HepG2 (cell line): ENCODE data around the gene BCAS3. TPM values are rescaled to one million over a fixed set of nuclear protein-coding genes. Genes with fewer than 3 reads are reported as not detected.

ENCODE experiments used
- ATAC-seq: fragments of 200-7000 bp; cut with Tn5 transposase; 3 replicates; pipeline ENCODE4 v1.9.1; 2020; ENCODE audit warnings: mild to moderate bottlenecking, moderate library complexity
- BruUV-seq: library from RNA; stranded (reverse); fragments of 400-500 nt; replicated peaks from 2 replicates; lab custom pipeline; 2021; lab: Mats Ljungman, UMichigan
- CTCF ChIA-PET: fragments of 300-600 bp; formaldehyde crosslinking; extraction: SDS; loops from one replicate; lab custom pipeline; 2021; ENCODE audit warnings: low total read pairs, inconsistent platforms, low intra/inter-chr PET ratio; lab: Yijun Ruan, JAX
- POLR2A ChIA-PET: fragments of 350-600 bp; sonication (Branson Sonifier 250); formaldehyde crosslinking; loops from one replicate; lab custom pipeline; 2020; ENCODE audit warnings: antibody characterized with exemption, inconsistent platforms; lab: Yijun Ruan, JAX
- DNase-seq: peaks from one replicate; pipeline ENCODE4 v3.0.0-alpha.2; 2015; ENCODE audit warnings: low spot score
- FAIRE-seq: peaks from 3 replicates; lab custom pipeline; 2011; peaks lifted over from hg19 to GRCh38; lab: Jason Lieb, UNC
- H2AFZ ChIP-seq: one replicate; pipeline ENCODE4 v1.6.1; 2011; ENCODE audit warnings: low read length, inconsistent platforms
- H3K27ac ChIP-seq: fragments of 300-600 bp; 3 replicates; pipeline ENCODE4 v1.8.0; 2011; ENCODE audit warnings: mixed run types, mild to moderate bottlenecking, mixed read lengths, low read length, inconsistent platforms; ENCODE audit not compliant: insufficient read depth; ENCODE audit errors: extremely low read length
- H3K27me3 ChIP-seq, 2 experiments: fragments of 200-600 bp in 1 of 2; 2 replicates in 1 of 2; 3 replicates in 1 of 2; pipeline versions ENCODE4 v1.6.0 to v1.8.0; 2011; ENCODE audit warnings: low read length in 2 of 2, mild to moderate bottlenecking in 2 of 2, moderate library complexity in 2 of 2, inconsistent platforms in 1 of 2; ENCODE audit not compliant: insufficient read depth in 2 of 2, control insufficient read depth in 1 of 2
- H3K36me3 ChIP-seq, 2 experiments: fragments of 200-600 bp in 1 of 2; replicated peaks in 1 of 2; 2 replicates in 1 of 2; 3 replicates in 1 of 2; pipeline versions ENCODE4 v1.5.1 to v1.8.0; 2011; ENCODE audit warnings: low read length in 2 of 2, inconsistent platforms in 1 of 2; ENCODE audit not compliant: insufficient read depth in 2 of 2, control insufficient read depth in 1 of 2
- H3K4me1 ChIP-seq: 2 replicates; pipeline ENCODE4 v1.5.1; 2012; ENCODE audit warnings: low read length, inconsistent platforms; ENCODE audit not compliant: insufficient read depth
- H3K4me2 ChIP-seq: 2 replicates; pipeline ENCODE4 v1.6.0; 2011; ENCODE audit warnings: low read depth, low read length, inconsistent platforms
- H3K4me3 ChIP-seq, 3 experiments: fragments of 200-600 bp in 1 of 3; sonication (generic), shearing (Covaris generic) in 1 of 3; replicated peaks in 1 of 3; 2 replicates each; pipeline ENCODE4 v1.5.1; 2011 to 2016; ENCODE audit warnings: low read length in 3 of 3, inconsistent platforms in 2 of 3, low read depth in 2 of 3, mild to moderate bottlenecking in 2 of 3, control low read depth in 1 of 3, mixed read lengths in 1 of 3; ENCODE audit not compliant: insufficient read depth in 1 of 3
- H3K79me2 ChIP-seq: one replicate; pipeline ENCODE4 v1.6.1; 2011; ENCODE audit warnings: low read length, inconsistent platforms; ENCODE audit not compliant: insufficient read depth
- H3K9ac ChIP-seq: 2 replicates; pipeline ENCODE4 v1.6.0; 2011; ENCODE audit warnings: mild to moderate bottlenecking, low read depth, low read length, inconsistent platforms; ENCODE audit not compliant: insufficient read depth
- H3K9me3 ChIP-seq: 2 replicates; pipeline ENCODE4 v1.5.1; 2012; ENCODE audit warnings: mild to moderate bottlenecking, low read length
- H4K20me1 ChIP-seq: 2 replicates; pipeline ENCODE4 v1.6.0; 2011; ENCODE audit warnings: inconsistent platforms, mild to moderate bottlenecking, low read length, moderate library complexity; ENCODE audit not compliant: insufficient read depth
- BRCA1 ChIP-seq: sonication (generic); formaldehyde crosslinking; IDR thresholded peaks from 2 replicates; pipeline ENCODE4 v1.4.0; 2020; ENCODE audit warnings: missing genetic modification reagents
- BRD4 ChIP-seq: sonication (generic); formaldehyde crosslinking; IDR thresholded peaks from 2 replicates; pipeline ENCODE4 v1.4.0; 2020; ENCODE audit warnings: missing genetic modification reagents
- MEF2D ChIP-seq: sonication (generic); formaldehyde crosslinking; IDR thresholded peaks from 2 replicates; pipeline ENCODE4 v1.5.1; 2020; ENCODE audit warnings: mild to moderate bottlenecking, missing genetic modification reagents
- NRL ChIP-seq: sonication (generic); formaldehyde crosslinking; IDR thresholded peaks from 2 replicates; pipeline ENCODE4 v1.5.0; 2020; ENCODE audit warnings: missing genetic modification reagents, mild to moderate bottlenecking, moderate library complexity, borderline replicate concordance
- PCBP2 ChIP-seq: fragments of 200-400 bp; formaldehyde crosslinking; optimal IDR thresholded peaks from 2 replicates; pipeline ENCODE3; 2018; ENCODE audit warnings: low read length, low read depth; ENCODE audit not compliant: poor library complexity, severe bottlenecking
- SIX4 ChIP-seq: sonication (generic); formaldehyde crosslinking; IDR thresholded peaks from 2 replicates; pipeline ENCODE4 v1.4.0; 2020; ENCODE audit warnings: missing genetic modification reagents
- TP53 ChIP-seq: sonication (generic); formaldehyde crosslinking; conservative IDR thresholded peaks from 2 replicates; pipeline ENCODE4 v1.4.0; 2020; ENCODE audit warnings: missing genetic modification reagents
- U2AF1 ChIP-seq: fragments of 200-400 bp; formaldehyde crosslinking; optimal IDR thresholded peaks from 2 replicates; pipeline ENCODE3; 2017; ENCODE audit warnings: mild to moderate bottlenecking, low read depth, low read length
- ZKSCAN8 ChIP-seq: IDR thresholded peaks from 2 replicates; pipeline ENCODE4 v1.6.1; 2016; ENCODE audit warnings: borderline replicate concordance, missing genetic modification reagents, missing compliant biosample characterization
- ZNF20 ChIP-seq: sonication (generic); formaldehyde crosslinking; IDR thresholded peaks from 2 replicates; pipeline ENCODE4 v1.4.0; 2020; ENCODE audit warnings: mild to moderate bottlenecking, moderate library complexity, missing genetic modification reagents
- ZNF619 ChIP-seq: sonication (generic); formaldehyde crosslinking; IDR thresholded peaks from 2 replicates; pipeline ENCODE4 v1.4.0; 2020; ENCODE audit warnings: mild to moderate bottlenecking, missing genetic modification reagents
- ZNF772 ChIP-seq: sonication (generic); formaldehyde crosslinking; IDR thresholded peaks from 2 replicates; pipeline ENCODE4 v1.5.0; 2020; ENCODE audit warnings: mild to moderate bottlenecking, missing genetic modification reagents
- WGBS: methylation state at CpG from one replicate; pipeline ENCODE4 v1.1.6; 2017; ENCODE audit warnings: low lambda C conversion rate; 5-methylcytosine and 5-hydroxymethylcytosine counted together
- in situ Hi-C: cut with HindIII; loops from 2 replicates; pipeline ENCODE4 v1.10.0; 2017; ENCODE audit warnings: low pct_unique_long_range_greater_than_20kb; ENCODE audit not compliant: extremely low pct_ligation_motif_present
- intact Hi-C: fragments of 100-400 bp; cut with micrococcal nuclease; formaldehyde crosslinking; loops from one replicate; pipeline ENCODE4 v1.10.0; 2022; ENCODE audit not compliant: unreplicated experiment
- polyA plus RNA-seq, 8 experiments: library from polyadenylated mRNA; depleted of rRNA in 3 of 8; stranded (reverse) in 7 of 8; unstranded in 1 of 8; fragments of >200 nt; fragmentation: Illumina TruSeq in 4 of 8; extraction: Trizol in 4 of 8; gene quantifications; 2 replicates each; pipeline versions ENCODE4 v1.2.1 to v1.2.3, GENCODE V29; 2011 to 2016; ENCODE audit warnings: low read depth in 4 of 8, missing spikeins in 1 of 8, mixed read lengths in 1 of 8; ENCODE audit not compliant: insufficient read depth in 1 of 8
- total RNA-seq, 5 experiments: library from RNA; depleted of rRNA; stranded (reverse); fragments of >200 nt; fragmentation: Illumina TruSeq; extraction: Trizol; gene quantifications; 2 replicates each; pipeline ENCODE4 v1.2.3, GENCODE V29; 2016; ENCODE audit warnings: low read depth in 1 of 5
- TF ChIP-seq, protein P1 (sequence below): sonication (generic); formaldehyde crosslinking; IDR thresholded peaks from 2 replicates; pipeline ENCODE4 v1.4.0; 2020; ENCODE audit warnings: mild to moderate bottlenecking, missing genetic modification reagents
- TF ChIP-seq, protein P2 (sequence below): fragments of 450-650 bp; IDR thresholded peaks from 2 replicates; pipeline ENCODE4 v1.6.1; 2017
- TF ChIP-seq, protein P3 (sequence below), 2 experiments: IDR thresholded peaks; 2 replicates each; pipeline ENCODE4 v1.6.1; 2011 to 2012; ENCODE audit warnings: low read length in 2 of 2, borderline replicate concordance in 1 of 2, low read depth in 1 of 2, mild to moderate bottlenecking in 1 of 2, moderate library complexity in 1 of 2

The BCAS3 gene
- total and polyA plus RNA-seq, 2 of the 13 experiments (the other 11 are each of a cell fraction or from before 2014, with no cell fraction given): 10.7 to 11.2 TPM

DNA sequence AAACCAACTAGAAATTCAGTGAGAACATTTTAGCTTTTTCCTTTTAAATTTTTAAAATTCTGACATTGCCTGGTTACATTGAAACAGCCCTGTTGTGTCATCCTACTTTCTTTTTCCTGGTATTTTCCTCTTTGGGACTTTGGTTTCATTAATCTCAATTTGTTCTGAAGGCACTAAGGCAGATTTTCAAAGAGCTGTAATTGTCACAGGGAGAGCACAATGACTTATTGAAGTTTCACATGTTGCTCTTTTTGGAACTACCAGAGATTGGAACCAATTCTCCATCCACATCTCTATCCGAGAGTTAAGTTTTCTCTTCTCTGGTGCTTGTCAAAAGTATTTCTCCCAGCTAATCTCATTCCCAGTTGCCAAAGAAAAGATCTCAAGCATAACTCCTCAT, 577.3 kb downstream of the BCAS3 start:
- FAIRE-seq: no peak
- no peak for TF ChIP-seq MEF2D
- TF ChIP-seq, protein P1, sequence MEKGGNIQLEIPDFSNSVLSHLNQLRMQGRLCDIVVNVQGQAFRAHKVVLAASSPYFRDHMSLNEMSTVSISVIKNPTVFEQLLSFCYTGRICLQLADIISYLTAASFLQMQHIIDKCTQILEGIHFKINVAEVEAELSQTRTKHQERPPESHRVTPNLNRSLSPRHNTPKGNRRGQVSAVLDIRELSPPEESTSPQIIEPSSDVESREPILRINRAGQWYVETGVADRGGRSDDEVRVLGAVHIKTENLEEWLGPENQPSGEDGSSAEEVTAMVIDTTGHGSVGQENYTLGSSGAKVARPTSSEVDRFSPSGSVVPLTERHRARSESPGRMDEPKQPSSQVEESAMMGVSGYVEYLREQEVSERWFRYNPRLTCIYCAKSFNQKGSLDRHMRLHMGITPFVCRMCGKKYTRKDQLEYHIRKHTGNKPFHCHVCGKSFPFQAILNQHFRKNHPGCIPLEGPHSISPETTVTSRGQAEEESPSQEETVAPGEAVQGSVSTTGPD (CRISPR knock-in tag): no peak
- TF ChIP-seq ZKSCAN8 (CRISPR knock-in tag): no peak
- TF ChIP-seq U2AF1: no peak
- TF ChIP-seq TP53: no peak
- TF ChIP-seq, protein P2, sequence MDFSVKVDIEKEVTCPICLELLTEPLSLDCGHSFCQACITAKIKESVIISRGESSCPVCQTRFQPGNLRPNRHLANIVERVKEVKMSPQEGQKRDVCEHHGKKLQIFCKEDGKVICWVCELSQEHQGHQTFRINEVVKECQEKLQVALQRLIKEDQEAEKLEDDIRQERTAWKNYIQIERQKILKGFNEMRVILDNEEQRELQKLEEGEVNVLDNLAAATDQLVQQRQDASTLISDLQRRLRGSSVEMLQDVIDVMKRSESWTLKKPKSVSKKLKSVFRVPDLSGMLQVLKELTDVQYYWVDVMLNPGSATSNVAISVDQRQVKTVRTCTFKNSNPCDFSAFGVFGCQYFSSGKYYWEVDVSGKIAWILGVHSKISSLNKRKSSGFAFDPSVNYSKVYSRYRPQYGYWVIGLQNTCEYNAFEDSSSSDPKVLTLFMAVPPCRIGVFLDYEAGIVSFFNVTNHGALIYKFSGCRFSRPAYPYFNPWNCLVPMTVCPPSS: no peak
- TF ChIP-seq SIX4: no peak
- no peak for TF ChIP-seq ZNF20 (CRISPR knock-in tag)
- no peak for TF ChIP-seq NRL (CRISPR knock-in tag)
- no peak for TF ChIP-seq ZNF619 (CRISPR knock-in tag)
- no peak for TF ChIP-seq BRD4 (CRISPR knock-in tag)
- TF ChIP-seq ZNF772: no peak
- TF ChIP-seq, protein P3, sequence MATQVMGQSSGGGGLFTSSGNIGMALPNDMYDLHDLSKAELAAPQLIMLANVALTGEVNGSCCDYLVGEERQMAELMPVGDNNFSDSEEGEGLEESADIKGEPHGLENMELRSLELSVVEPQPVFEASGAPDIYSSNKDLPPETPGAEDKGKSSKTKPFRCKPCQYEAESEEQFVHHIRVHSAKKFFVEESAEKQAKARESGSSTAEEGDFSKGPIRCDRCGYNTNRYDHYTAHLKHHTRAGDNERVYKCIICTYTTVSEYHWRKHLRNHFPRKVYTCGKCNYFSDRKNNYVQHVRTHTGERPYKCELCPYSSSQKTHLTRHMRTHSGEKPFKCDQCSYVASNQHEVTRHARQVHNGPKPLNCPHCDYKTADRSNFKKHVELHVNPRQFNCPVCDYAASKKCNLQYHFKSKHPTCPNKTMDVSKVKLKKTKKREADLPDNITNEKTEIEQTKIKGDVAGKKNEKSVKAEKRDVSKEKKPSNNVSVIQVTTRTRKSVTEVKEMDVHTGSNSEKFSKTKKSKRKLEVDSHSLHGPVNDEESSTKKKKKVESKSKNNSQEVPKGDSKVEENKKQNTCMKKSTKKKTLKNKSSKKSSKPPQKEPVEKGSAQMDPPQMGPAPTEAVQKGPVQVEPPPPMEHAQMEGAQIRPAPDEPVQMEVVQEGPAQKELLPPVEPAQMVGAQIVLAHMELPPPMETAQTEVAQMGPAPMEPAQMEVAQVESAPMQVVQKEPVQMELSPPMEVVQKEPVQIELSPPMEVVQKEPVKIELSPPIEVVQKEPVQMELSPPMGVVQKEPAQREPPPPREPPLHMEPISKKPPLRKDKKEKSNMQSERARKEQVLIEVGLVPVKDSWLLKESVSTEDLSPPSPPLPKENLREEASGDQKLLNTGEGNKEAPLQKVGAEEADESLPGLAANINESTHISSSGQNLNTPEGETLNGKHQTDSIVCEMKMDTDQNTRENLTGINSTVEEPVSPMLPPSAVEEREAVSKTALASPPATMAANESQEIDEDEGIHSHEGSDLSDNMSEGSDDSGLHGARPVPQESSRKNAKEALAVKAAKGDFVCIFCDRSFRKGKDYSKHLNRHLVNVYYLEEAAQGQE (IDR thresholded peaks at IDR 0.05; ENCODE audit: borderline replicate concordance in 1 of 2, low read depth in 1 of 2, low read length in 2 of 2): no peak
- no peak for TF ChIP-seq BRCA1 (CRISPR knock-in tag)
- no peak for TF ChIP-seq PCBP2
- Histone ChIP-seq H3K4me1 (peaks cover 10% of the 10 kb centered on the region), H3K27me3 (no peaks in the 10 kb centered on the region), H3K4me3 (no peak overlapping the region), H4K20me1 (no peaks in the 10 kb centered on the region), H3K79me2 (no peaks in the 10 kb centered on the region), H3K36me3 (no peaks in the 10 kb centered on the region; a peak in 1 of 5 replicates), H2AFZ (no peak overlapping the region), H3K9ac (no peak overlapping the region), H3K27ac (no peak overlapping the region), H3K9me3 (no peaks in the 10 kb centered on the region), H3K4me2 (no peak overlapping the region)
- WGBS: 35% methylated on average over 1 of the region's 1 CpG
- intact Hi-C loops: no loop called here
- no TSS peak for BruUV-seq
- no peak for ATAC-seq
- CTCF ChIA-PET: no interaction called here
- POLR2A ChIA-PET: no interaction called here
- no peak for DNase-seq
- in situ Hi-C loops: no loop called here
